ENCODE results near the gene TPO.
"Not testable (repeated sequence)": the region's sequence is repeated elsewhere in the genome, so short reads cannot be mapped to it uniquely, and the experiment has no call there.

Gene TPO

GRCh38 chr2:1561259-1561658 lies 148.0 kb downstream of the TPO start:
- in situ Hi-C loops (cut with MboI; ENCODE audit: low sequenced_read_pairs, unreplicated experiment): no loop called here

DNA sequence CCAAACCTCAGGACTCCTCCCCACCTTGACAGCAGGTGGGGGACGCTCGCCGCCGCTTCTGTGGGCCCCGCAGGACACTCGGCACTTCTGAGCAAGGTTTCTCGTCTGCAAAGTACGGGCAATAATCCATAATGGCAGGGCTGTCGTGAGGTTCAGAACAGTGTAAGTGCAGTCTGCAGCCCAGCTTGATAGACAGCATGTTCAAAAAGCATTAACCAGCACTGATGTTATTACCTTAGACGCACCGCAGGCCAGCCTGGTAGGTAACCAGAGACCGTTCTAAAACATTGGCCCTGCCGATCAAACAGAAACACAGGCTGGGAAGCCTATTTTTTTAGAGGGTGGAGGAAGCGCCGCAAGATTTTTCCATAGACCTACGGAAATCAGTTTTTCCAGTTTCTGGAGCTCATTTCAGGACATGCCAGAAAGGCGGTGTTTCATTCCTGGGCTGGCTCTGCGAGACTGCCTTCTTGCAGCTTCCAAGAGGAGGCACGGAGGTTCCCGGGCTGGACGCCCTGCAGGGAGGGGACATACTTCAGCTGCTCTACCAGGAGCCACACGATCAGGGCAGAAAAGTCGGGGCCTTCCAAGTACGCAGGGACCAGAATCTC lies 148.7 kb downstream of the TPO start:
- TF ChIP-seq CTCF (IDR thresholded peaks at IDR 0.05; ENCODE audit: borderline replicate concordance, control extremely low read depth, extremely low read depth, insufficient read depth, missing control alignments): no peak
- DNase-seq (ENCODE audit: low spot score): no peak
- in situ Hi-C loops (cut with MboI; ENCODE audit: low sequenced_read_pairs, unreplicated experiment): no loop called here

More at GRCh38 chr2:1561259-1561658, 148.0 kb downstream of the TPO start:
- no peak for DNase-seq (ENCODE audit: low spot score)
- no peak for TF ChIP-seq CTCF (IDR thresholded peaks at IDR 0.05; ENCODE audit: borderline replicate concordance, control extremely low read depth, extremely low read depth, insufficient read depth, missing control alignments)

GRCh38 chr2:1563084-1563857 lies 150.0 kb downstream of the TPO start:
- TF ChIP-seq CTCF (IDR thresholded peaks at IDR 0.05; ENCODE audit: borderline replicate concordance, control extremely low read depth, extremely low read depth, insufficient read depth, missing control alignments): no peak
- DNase-seq (ENCODE audit: low spot score): no peak
- in situ Hi-C loops (cut with MboI; ENCODE audit: low sequenced_read_pairs, unreplicated experiment): no loop called here

- no peak for TF ChIP-seq CTCF (IDR thresholded peaks at IDR 0.05; ENCODE audit: borderline replicate concordance, control extremely low read depth, extremely low read depth, insufficient read depth, missing control alignments)
- in situ Hi-C loops (cut with MboI; ENCODE audit: low sequenced_read_pairs, unreplicated experiment): no loop called here
- DNase-seq (ENCODE audit: low spot score): no peak
Measured at GRCh38 chr2:1563943-1564891, 151.0 kb downstream of the TPO start.

DNA sequence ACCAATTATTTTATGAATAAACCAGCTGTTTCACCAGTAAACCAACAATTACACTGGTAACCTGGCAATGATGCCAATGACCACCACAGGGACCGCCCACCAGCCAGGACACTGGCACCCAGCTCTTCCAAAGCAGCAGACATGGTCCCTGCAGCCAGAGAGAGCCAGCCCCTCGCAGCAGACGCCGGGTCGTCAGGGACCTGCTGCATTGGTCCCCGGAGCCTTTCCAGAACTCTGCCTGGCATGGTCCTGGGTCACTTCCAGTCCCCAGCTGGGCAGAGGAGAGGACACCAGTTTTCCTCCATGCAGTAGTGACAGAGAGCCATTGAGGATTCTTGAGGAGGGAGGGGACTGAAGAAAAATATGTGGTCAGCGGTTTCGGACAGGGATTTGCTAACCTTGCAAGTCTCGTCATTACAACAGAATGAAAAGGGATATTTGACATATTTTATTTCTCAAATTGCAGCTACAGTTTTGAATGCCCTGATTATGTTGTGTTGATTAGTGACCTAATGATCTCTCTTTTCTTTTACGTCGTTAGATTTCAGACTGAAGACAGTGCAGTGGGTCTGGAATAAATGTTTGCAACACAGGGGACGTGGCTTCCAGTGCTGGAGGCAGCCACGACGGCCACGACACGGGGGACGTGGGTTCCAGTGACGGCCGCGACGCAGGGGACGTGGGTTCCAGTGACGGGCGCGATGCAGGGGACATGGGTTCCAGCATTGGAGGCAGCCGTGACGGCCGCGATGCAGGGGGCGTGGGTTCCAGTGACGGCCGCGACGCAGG lies 154.5 kb downstream of the TPO start:
- in situ Hi-C loops (cut with MboI; ENCODE audit: low sequenced_read_pairs, unreplicated experiment): no loop called here
- TF ChIP-seq CTCF (IDR thresholded peaks at IDR 0.05; ENCODE audit: borderline replicate concordance, control extremely low read depth, extremely low read depth, insufficient read depth, missing control alignments): no peak

GRCh38 chr2:1568345-1568668 lies 155.0 kb downstream of the TPO start:
- DNase-seq (ENCODE audit: low spot score); in situ Hi-C loops (cut with MboI; ENCODE audit: low sequenced_read_pairs, unreplicated experiment): not testable (repeated sequence)

More for the DNA sequence above, 154.5 kb downstream of the TPO start:
- DNase-seq (ENCODE audit: low spot score): no peak

All from GM13976 (cell line).